ENCODE measurements around the gene PICALM. TPM values are rescaled to one million over a fixed set of nuclear protein-coding genes. Genes with fewer than 3 reads are reported as not detected.

PICALM gene
- total RNA-seq, 1 donor from 2014 or later: 111 TPM

GRCh38 chr11:86056351-86056854 is 12.5 kb downstream of the PICALM start:
- H3K27ac Mint-ChIP-seq (ENCODE audit: unreplicated experiment): no peak overlapping the region
- peaks cover 35% of the 10 kb centered on the region for H3K4me1 Mint-ChIP-seq
- TF ChIP-seq, protein P1, sequence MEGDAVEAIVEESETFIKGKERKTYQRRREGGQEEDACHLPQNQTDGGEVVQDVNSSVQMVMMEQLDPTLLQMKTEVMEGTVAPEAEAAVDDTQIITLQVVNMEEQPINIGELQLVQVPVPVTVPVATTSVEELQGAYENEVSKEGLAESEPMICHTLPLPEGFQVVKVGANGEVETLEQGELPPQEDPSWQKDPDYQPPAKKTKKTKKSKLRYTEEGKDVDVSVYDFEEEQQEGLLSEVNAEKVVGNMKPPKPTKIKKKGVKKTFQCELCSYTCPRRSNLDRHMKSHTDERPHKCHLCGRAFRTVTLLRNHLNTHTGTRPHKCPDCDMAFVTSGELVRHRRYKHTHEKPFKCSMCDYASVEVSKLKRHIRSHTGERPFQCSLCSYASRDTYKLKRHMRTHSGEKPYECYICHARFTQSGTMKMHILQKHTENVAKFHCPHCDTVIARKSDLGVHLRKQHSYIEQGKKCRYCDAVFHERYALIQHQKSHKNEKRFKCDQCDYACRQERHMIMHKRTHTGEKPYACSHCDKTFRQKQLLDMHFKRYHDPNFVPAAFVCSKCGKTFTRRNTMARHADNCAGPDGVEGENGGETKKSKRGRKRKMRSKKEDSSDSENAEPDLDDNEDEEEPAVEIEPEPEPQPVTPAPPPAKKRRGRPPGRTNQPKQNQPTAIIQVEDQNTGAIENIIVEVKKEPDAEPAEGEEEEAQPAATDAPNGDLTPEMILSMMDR (conservative IDR thresholded peaks at IDR 0.05): no peak
- peaks cover 2% of the 10 kb centered on the region for H3K9me3 Mint-ChIP-seq
- no peak overlapping the region for H3K4me3 Mint-ChIP-seq
- no peak for DNase-seq (ENCODE audit: low read depth, low spot score)
- peaks cover 2% of the 10 kb centered on the region for H3K36me3 Mint-ChIP-seq (ENCODE audit: low read depth)
- no peaks in the 10 kb centered on the region for H3K27me3 Mint-ChIP-seq (ENCODE audit: low read depth)

GRCh38 chr11:86052693-86053641 is 15.9 kb downstream of the PICALM start:
- Mint-ChIP-seq H3K27ac (ENCODE audit: unreplicated experiment) (no peak overlapping the region), H3K4me3 (no peak overlapping the region), H3K9me3 (peaks cover 2% of the 10 kb centered on the region), H3K36me3 (ENCODE audit: low read depth) (peaks cover 2% of the 10 kb centered on the region), H3K27me3 (ENCODE audit: low read depth) (no peaks in the 10 kb centered on the region), H3K4me1 (peaks cover 25% of the 10 kb centered on the region)
- TF ChIP-seq, protein P1 (conservative IDR thresholded peaks at IDR 0.05): no peak
- DNase-seq (ENCODE audit: low read depth, low spot score): no peak

GRCh38 chr11:86050196-86050709 is 18.6 kb downstream of the PICALM start:
- H3K27ac Mint-ChIP-seq (ENCODE audit: unreplicated experiment): no peak overlapping the region
- H3K4me3 Mint-ChIP-seq: no peak overlapping the region

GRCh38 chr11:86047275-86047991 is 21.5 kb downstream of the PICALM start:
- no peaks in the 10 kb centered on the region for H3K36me3 Mint-ChIP-seq (ENCODE audit: low read depth)
- no peaks in the 10 kb centered on the region for H3K9me3 Mint-ChIP-seq
- TF ChIP-seq, protein P1 (conservative IDR thresholded peaks at IDR 0.05): no peak
- no peak overlapping the region for H3K4me3 Mint-ChIP-seq
- no peak overlapping the region for H3K27ac Mint-ChIP-seq (ENCODE audit: unreplicated experiment)
- no peak for DNase-seq (ENCODE audit: low read depth, low spot score)
- H3K4me1 Mint-ChIP-seq: peaks cover 33% of the 10 kb centered on the region
- H3K27me3 Mint-ChIP-seq (ENCODE audit: low read depth): no peaks in the 10 kb centered on the region

More at GRCh38 chr11:86050196-86050709, 18.6 kb downstream of the PICALM start:
- TF ChIP-seq, protein P1 (conservative IDR thresholded peaks at IDR 0.05): no peak
- Mint-ChIP-seq H3K9me3 (no peaks in the 10 kb centered on the region), H3K27me3 (ENCODE audit: low read depth) (no peaks in the 10 kb centered on the region), H3K36me3 (ENCODE audit: low read depth) (no peaks in the 10 kb centered on the region), H3K4me1 (peaks cover 30% of the 10 kb centered on the region)
- DNase-seq (ENCODE audit: low read depth, low spot score): no peak

- H3K4me3 Mint-ChIP-seq: no peak overlapping the region
- no peak overlapping the region for H3K27ac Mint-ChIP-seq (ENCODE audit: unreplicated experiment)
- peaks cover 40% of the 10 kb centered on the region for H3K4me1 Mint-ChIP-seq
- H3K9me3 Mint-ChIP-seq: no peaks in the 10 kb centered on the region
- TF ChIP-seq, protein P1 (conservative IDR thresholded peaks at IDR 0.05): no peak
- no peaks in the 10 kb centered on the region for H3K27me3 Mint-ChIP-seq (ENCODE audit: low read depth)
- H3K36me3 Mint-ChIP-seq (ENCODE audit: low read depth): no peaks in the 10 kb centered on the region
- no peak for DNase-seq (ENCODE audit: low read depth, low spot score)
Observed at GRCh38 chr11:86046116-86046515, 22.8 kb downstream of the PICALM start.
